Measurements from ENCODE around the gene PSME3IP1.
"Not testable (repeated sequence)": the region's sequence is repeated elsewhere in the genome, so short reads cannot be mapped to it uniquely, and the experiment has no call there.

PSME3IP1 gene

DNA sequence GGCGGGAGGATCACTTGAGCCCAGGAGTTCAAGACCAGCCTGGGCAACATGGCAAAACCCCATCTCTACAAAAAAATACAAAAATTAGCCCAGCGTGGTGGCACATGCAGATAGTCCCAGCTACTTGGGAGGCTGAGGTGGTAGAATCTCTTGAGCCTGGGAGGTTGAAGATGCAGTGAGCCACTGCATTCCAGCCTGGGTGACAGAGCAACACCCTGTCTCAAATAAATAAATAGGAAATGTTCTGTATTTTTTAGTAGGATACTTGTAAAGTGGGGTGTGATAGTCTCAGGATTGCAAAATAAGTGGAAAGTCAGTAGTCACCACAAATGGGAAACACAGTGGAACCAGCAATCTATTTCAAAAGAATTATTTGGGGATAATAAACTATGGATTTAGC is 4.3 kb upstream of the PSME3IP1 start:
- TF ChIP-seq, protein P1, sequence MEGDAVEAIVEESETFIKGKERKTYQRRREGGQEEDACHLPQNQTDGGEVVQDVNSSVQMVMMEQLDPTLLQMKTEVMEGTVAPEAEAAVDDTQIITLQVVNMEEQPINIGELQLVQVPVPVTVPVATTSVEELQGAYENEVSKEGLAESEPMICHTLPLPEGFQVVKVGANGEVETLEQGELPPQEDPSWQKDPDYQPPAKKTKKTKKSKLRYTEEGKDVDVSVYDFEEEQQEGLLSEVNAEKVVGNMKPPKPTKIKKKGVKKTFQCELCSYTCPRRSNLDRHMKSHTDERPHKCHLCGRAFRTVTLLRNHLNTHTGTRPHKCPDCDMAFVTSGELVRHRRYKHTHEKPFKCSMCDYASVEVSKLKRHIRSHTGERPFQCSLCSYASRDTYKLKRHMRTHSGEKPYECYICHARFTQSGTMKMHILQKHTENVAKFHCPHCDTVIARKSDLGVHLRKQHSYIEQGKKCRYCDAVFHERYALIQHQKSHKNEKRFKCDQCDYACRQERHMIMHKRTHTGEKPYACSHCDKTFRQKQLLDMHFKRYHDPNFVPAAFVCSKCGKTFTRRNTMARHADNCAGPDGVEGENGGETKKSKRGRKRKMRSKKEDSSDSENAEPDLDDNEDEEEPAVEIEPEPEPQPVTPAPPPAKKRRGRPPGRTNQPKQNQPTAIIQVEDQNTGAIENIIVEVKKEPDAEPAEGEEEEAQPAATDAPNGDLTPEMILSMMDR (conservative IDR thresholded peaks at IDR 0.05; ENCODE audit: control insufficient read depth, insufficient read depth, low read depth, low read length): no peak
- no peak for DNase-seq (ENCODE audit: low read depth)
- H3K4me3 ChIP-seq (ENCODE audit: control insufficient read depth, low read depth, low read length): no peak overlapping the region

DNA sequence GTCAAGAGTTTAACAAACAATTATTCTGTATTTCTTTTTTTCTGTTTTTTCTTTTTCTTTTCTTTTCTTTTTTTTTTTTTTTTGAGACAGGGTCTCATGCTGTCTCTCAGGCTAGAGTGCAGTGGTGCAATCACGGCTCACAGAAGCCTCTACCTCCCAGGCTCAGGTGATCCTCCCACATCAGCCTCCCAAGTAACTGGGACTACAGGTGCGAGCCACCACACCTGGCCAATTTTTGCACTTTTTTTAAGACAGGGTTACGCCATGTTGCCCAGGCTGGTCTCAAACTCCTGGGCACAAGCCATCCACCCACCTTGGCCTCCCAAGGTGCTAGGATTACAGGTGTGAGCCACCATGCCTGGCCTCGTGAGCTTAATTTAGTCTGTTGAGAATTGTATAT is 3.7 kb upstream of the PSME3IP1 start:
- not testable (repeated sequence) for H3K4me3 ChIP-seq (ENCODE audit: control insufficient read depth, low read depth, low read length); DNase-seq (ENCODE audit: low read depth)

DNA sequence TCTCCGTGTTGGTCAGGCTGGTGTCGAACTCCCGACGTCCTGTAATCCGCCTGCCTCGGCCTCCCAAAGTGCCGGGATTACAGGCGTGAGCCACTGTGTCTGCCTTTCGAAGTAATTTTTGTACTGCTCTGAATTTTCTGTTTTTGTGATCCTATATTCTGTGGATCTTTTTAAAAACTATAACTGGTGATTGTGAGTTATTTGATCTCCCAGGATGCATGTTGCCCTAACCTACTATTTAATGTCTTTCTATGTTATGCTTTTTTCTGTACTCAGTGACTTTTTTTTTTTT is 2.8 kb upstream of the PSME3IP1 start:
- no peak overlapping the region for H3K4me3 ChIP-seq (ENCODE audit: control insufficient read depth, low read depth, low read length)
- TF ChIP-seq, protein P1 (conservative IDR thresholded peaks at IDR 0.05; ENCODE audit: control insufficient read depth, insufficient read depth, low read depth, low read length): no peak
- DNase-seq (ENCODE audit: low read depth): no peak

DNA sequence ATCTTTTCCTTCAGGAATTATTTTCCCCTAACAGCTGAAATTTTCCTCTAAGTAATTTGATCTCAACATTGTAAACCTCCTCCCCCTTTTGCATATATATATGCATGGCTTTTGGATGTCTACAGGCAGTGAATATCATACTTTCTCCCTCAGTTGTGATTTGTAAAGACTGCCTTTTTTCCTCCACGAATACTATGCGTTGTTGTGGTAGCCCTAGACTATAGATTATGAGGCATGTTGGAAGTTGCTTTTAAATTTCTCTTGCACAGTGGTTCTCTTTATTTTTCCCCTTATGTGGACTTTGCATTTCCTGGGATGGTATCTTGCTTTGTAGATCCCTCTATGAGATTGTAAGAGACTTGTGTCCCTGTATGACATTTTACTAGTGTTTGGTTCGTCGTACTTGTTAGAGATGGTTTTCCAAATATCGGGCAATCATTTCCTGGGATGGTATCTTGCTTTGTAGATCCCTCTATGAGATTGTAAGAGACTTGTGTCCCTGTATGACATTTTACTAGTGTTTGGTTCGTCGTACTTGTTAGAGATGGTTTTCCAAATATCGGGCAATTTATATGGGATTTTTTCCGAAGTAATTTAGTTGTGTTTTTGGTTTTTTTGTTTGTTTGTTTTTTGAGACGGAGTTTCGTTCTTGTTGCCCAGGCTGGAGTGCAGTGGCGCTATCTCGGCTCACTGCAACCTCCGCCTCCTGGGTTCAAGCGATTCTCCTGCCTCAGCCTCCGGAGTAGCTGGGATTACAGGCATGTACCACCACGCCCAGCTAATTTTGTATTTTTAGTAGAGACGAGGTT is 2.3 kb upstream of the PSME3IP1 start:
- peak overlapping the region; percentile 95 for H3K4me3 ChIP-seq (ENCODE audit: control insufficient read depth, low read depth, low read length)
- not testable (repeated sequence) for DNase-seq (ENCODE audit: low read depth)

DNA sequence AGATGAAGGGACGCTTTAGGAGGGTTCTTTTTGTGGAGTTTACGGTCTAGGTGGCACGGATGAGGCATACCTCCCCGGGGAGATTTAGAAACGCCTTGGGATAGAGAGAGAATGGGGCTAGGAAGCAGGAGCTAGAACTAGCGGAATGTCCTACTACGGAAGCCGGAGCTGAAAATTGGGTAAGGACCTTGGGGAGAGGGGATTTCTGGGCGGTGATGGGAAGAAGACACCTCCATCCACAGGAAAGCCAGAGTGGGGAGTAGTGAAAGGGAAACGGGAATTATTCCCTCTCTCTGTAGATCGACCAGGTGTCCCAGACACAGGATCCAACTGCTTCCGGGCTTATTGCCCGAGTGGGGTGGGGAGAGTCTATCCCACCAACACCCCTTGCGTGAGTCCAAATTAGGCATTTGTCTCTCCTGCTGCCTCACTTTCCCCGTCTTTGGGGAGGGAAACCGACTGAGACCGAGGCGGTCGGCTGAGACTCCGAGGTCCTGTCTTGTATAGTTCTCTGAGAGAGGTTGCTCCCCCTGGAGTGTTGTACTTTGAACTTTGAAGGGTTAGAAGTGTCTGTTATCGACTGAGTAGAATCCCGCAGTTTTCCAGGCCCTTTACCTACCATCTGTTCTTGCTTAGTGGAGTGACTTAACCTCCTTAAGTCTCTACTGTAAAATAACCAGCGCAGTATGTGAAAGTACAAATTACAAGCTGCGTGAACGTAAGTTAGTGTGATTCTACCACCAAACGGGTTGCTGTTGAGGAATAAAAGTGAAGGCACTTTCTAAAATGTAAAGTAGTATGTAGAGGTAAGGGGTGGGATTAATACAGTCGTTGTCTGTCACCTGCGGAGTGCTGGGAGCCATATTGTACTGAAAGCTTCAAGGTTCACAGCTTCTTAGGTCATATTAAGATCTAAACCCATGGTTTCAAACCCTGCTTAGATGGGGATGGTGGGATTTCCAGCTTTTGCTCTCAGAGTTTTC is 1.3 kb upstream of the PSME3IP1 start:
- peak overlapping the region; percentile 95 for H3K4me3 ChIP-seq (ENCODE audit: control insufficient read depth, low read depth, low read length)
- DNase-seq (ENCODE audit: low read depth): peak; percentile 56
- TF ChIP-seq, protein P1 (conservative IDR thresholded peaks at IDR 0.05; ENCODE audit: control insufficient read depth, insufficient read depth, low read depth, low read length): no peak

DNA sequence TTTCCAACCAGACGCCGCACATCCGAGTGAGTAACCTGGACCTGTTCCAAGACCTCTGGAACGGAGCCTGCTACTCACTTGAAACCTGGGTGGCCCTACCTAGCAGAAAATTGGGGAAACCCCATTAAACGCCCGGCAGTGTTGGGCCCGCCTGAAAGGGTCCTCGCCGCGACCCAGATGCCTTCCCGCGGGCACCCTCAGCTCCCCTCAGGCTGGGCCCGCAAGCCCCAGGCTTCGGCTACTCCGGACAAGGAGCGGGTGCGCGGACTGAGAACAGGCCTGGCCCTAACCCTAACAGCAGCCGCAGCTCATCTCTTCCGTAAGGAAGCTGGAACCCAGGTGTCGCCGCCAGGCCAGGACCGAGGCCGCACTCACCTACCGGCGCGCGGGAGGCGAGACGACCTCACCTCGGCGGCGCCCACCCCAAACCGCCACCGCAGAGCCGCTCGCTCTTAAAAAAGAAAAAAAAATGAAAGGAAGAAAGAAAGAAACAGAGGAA is 344 bp downstream of the PSME3IP1 start:
- DNase-seq (ENCODE audit: low read depth): peak; percentile 84
- peak overlapping the region; percentile 90 for H3K4me3 ChIP-seq (ENCODE audit: control insufficient read depth, low read depth, low read length)
- TF ChIP-seq, protein P1 (conservative IDR thresholded peaks at IDR 0.05; ENCODE audit: control insufficient read depth, insufficient read depth, low read depth, low read length): no peak

DNA sequence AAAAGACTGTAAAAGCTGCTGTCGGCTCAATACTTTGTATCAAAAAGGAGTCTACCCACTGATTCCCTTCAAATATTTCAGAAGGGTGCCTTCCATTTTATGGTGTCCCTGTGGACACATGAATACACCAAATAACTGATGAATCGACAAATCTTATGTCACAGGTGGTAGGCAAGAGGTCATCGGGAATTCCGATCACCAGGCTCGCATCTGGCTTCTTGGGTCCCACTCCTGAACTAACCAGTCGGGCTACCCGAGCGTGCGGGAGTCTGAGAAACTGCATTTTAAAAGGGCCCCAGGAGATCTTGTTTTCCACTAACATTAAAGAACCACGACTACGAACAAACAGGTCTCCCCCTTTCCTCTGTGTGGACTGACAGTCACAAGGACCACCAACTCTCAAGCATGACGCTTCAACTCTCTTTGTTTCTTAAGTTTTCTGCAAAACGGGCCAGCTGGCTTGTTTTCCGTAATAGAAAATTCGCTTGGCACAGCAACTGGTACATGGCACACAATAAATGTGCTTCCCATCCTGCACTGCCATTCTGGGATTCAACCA is 873 bp downstream of the PSME3IP1 start:
- no peak for DNase-seq (ENCODE audit: low read depth)
- TF ChIP-seq, protein P1 (conservative IDR thresholded peaks at IDR 0.05; ENCODE audit: control insufficient read depth, insufficient read depth, low read depth, low read length): no peak
- peak overlapping the region; percentile 90 for H3K4me3 ChIP-seq (ENCODE audit: control insufficient read depth, low read depth, low read length)

All from fibroblast of mammary gland (primary cell).